HepG2 (cell line): ENCODE measurements around the gene NPW. TPM values are rescaled to one million over a fixed set of nuclear protein-coding genes. Genes with fewer than 3 reads are reported as not detected.

Experiments
- AGO1 ChIP-seq: fragments of 200-400 bp; formaldehyde crosslinking; IDR thresholded peaks from 2 replicates; pipeline ENCODE4 v1.6.1; 2017; ENCODE audit warnings: mild to moderate bottlenecking, low read depth, low read length, moderate library complexity; ENCODE audit not compliant: poor library complexity, severe bottlenecking
- FOXP1 ChIP-seq, 2 experiments: fragments of 450-650 bp in 1 of 2; IDR thresholded peaks; 2 replicates each; pipeline ENCODE4 v1.6.1; 2017 to 2018; ENCODE audit warnings: antibody characterized with exemption in 1 of 2
- KAT8 ChIP-seq: IDR thresholded peaks from 2 replicates; pipeline ENCODE4 v1.6.1; 2016; ENCODE audit warnings: missing genetic modification reagents, missing compliant biosample characterization
- KIAA2018 ChIP-seq: sonication (generic); formaldehyde crosslinking; IDR thresholded peaks from 2 replicates; pipeline ENCODE4 v1.5.0; 2020; ENCODE audit warnings: mild to moderate bottlenecking, missing genetic modification reagents, borderline replicate concordance
- NR2F6 ChIP-seq, 2 experiments: IDR thresholded peaks; 2 replicates each; pipeline ENCODE4 v1.6.1; 2016; ENCODE audit warnings: antibody characterized with exemption in 1 of 2, mild to moderate bottlenecking in 1 of 2
- SNAPC5 ChIP-seq: sonication (generic); formaldehyde crosslinking; IDR thresholded peaks from 2 replicates; pipeline ENCODE4 v1.8.1; 2023; ENCODE audit warnings: mild to moderate bottlenecking, missing genetic modification reagents, borderline replicate concordance
- STAT6 ChIP-seq: sonication (generic); formaldehyde crosslinking; IDR thresholded peaks from 2 replicates; pipeline ENCODE4 v1.4.0; 2020; ENCODE audit warnings: missing genetic modification reagents, mild to moderate bottlenecking, borderline replicate concordance
- TARDBP ChIP-seq: sonication (generic); formaldehyde crosslinking; IDR thresholded peaks from 2 replicates; pipeline ENCODE4 v1.8.0; 2022; ENCODE audit warnings: mild to moderate bottlenecking, missing genetic modification reagents
- XRCC5 ChIP-seq: fragments of 200-400 bp; formaldehyde crosslinking; optimal IDR thresholded peaks from 2 replicates; pipeline ENCODE3; 2017; ENCODE audit warnings: mild to moderate bottlenecking, low read length
- ZNF282 ChIP-seq: fragments of 450-650 bp; IDR thresholded peaks from 2 replicates; pipeline ENCODE4 v1.6.1; 2018; ENCODE audit not compliant: partially characterized antibody
- ZNF546 ChIP-seq: sonication (generic); formaldehyde crosslinking; conservative IDR thresholded peaks from 2 replicates; pipeline ENCODE4 v1.8.1; 2023; ENCODE audit warnings: mild to moderate bottlenecking, missing genetic modification reagents
- ZNF687 ChIP-seq: sonication (generic); formaldehyde crosslinking; IDR thresholded peaks from 2 replicates; pipeline ENCODE4 v1.5.1; 2020; ENCODE audit warnings: mild to moderate bottlenecking, missing genetic modification reagents, moderate library complexity
- ZNF713 ChIP-seq: sonication (generic); formaldehyde crosslinking; IDR thresholded peaks from 2 replicates; pipeline ENCODE4 v1.4.0; 2020; ENCODE audit warnings: mild to moderate bottlenecking, missing genetic modification reagents
- polyA plus RNA-seq, 8 experiments: library from polyadenylated mRNA; depleted of rRNA in 3 of 8; stranded (reverse) in 7 of 8; unstranded in 1 of 8; fragments of >200 nt; fragmentation: Illumina TruSeq in 4 of 8; extraction: Trizol in 4 of 8; gene quantifications; 2 replicates each; pipeline versions ENCODE4 v1.2.1 to v1.2.3, GENCODE V29; 2011 to 2016; ENCODE audit warnings: low read depth in 4 of 8, missing spikeins in 1 of 8, mixed read lengths in 1 of 8; ENCODE audit not compliant: insufficient read depth in 1 of 8
- total RNA-seq, 5 experiments: library from RNA; depleted of rRNA; stranded (reverse); fragments of >200 nt; fragmentation: Illumina TruSeq; extraction: Trizol; gene quantifications; 2 replicates each; pipeline ENCODE4 v1.2.3, GENCODE V29; 2016; ENCODE audit warnings: low read depth in 1 of 5

NPW gene
- total and polyA plus RNA-seq, 2 of the 13 experiments (the other 11 are each of a cell fraction or from before 2014, with no cell fraction given): 0.24 to 0.97 TPM

GRCh38 chr16:2036200-2036966, 16.8 kb downstream of the NPW start (continued):
- TF ChIP-seq AGO1 (peak; percentile 50), XRCC5 (no peak), ZNF713 (CRISPR knock-in tag) (no peak), ZNF282 (no peak), STAT6 (CRISPR knock-in tag) (no peak), FOXP1 (IDR thresholded peaks at IDR 0.05) (no peak), FOXP1 (CRISPR knock-in tag; IDR thresholded peaks at IDR 0.05) (no peak), NR2F6 (IDR thresholded peaks at IDR 0.05) (no peak), NR2F6 (CRISPR knock-in tag; IDR thresholded peaks at IDR 0.05) (no peak), SNAPC5 (CRISPR knock-in tag) (0 out of 2 replicates have a peak, but pooled peaks have one; percentile 34), ZNF687 (CRISPR knock-in tag) (peak; percentile 48; the same call in 1 of the 2 replicates), KAT8 (CRISPR knock-in tag) (no peak), TARDBP (CRISPR knock-in tag) (peak; percentile 56), ZNF546 (0 out of 2 replicates have a peak, but pooled peaks have one; percentile 22), KIAA2018 (CRISPR knock-in tag) (no peak)
